HG02884 (cell line): ENCODE results near the gene HRC.
"Not testable (repeated sequence)": the region's sequence is repeated elsewhere in the genome, so short reads cannot be mapped to it uniquely, and the experiment has no call there.

Experiments used
- ATAC-seq: cut with Tn5 transposase; IDR thresholded peaks from one replicate; pipeline ENCODE4 v1.9.1; 2021; ENCODE audit warnings: mild to moderate bottlenecking, moderate library complexity; ENCODE audit not compliant: unreplicated experiment

The HRC gene

DNA sequence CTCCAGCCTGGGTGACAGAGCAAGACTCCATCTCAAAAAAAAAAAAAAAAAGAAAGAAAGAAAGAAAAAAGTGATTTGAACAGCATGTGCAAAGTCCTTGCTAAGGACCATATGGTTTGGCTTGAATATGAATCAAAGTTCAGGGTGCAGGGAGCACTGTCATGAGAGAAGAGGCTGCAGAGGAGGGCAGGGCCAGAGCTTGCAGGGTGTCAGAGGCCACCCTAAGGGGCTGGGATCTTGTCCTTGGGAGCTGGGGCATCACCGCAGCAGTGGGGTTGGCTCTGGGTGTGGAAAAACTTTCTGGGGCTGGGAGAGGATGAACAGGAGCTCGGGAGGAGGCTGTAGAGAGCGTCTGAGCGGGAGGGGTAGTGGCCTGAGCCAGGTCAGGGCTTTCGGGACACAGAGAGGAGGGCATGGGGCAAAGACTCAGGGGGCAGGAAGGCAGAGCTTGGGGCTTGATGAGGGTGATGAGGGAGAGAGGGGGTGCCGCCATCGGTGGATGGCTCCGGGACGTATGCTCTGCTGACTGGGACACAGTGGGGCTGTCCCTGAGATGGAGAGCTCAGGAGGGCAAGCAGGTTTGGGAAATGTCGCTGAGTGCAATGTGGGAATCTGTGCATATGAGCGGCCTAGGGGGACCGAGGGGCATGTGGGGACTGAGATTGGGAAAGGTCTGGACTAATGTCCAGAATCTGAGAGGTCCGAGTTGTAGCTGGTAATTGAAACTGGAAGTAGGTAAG, 5.4 kb upstream of the HRC start:
- ATAC-seq: no peak

DNA sequence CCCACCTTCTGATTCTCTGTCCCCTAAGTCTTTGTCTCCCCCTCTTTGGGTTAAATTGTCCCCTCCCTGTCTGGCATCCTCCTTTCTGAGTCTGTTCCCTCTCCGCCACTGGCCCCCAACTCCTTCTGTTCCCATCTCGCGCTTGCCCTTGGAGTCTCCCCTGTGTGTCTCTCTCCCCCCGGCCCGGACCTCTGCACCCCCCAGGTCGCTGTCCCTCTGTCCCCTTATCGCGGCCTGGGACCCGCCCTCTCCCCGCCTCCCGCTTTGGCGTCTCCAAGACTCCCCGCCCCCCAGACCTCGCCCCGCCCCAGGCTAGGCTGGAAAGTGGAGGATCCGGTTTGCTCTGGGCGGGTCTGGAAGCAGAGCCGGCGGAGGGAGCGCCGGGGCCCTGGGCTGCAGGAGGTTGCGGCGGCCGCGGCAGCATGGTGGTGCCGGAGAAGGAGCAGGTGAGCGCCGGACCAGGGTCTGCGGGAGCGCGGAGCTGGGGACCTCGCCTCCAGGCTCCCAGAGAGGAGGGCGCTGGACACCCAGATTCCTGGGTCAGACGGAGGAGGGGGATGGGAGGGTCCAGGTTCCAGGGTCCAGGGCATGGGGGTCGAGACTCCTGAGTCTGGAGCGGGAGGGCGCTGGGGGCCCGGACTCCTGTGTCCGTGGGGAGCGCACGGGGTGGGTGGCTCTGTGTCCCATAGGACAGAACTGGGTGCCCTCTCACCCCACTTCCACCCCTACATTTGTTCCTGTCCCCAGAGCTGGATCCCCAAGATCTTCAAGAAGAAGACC, 2.4 kb upstream of the HRC start, which contains the start of gene TRPM4:
TSS of gene TRPM4 (plus strand) at position 348 of the 780 bp plus-strand sequence. CDS start at position 423, 75 bp downstream.
- no peak for ATAC-seq

DNA sequence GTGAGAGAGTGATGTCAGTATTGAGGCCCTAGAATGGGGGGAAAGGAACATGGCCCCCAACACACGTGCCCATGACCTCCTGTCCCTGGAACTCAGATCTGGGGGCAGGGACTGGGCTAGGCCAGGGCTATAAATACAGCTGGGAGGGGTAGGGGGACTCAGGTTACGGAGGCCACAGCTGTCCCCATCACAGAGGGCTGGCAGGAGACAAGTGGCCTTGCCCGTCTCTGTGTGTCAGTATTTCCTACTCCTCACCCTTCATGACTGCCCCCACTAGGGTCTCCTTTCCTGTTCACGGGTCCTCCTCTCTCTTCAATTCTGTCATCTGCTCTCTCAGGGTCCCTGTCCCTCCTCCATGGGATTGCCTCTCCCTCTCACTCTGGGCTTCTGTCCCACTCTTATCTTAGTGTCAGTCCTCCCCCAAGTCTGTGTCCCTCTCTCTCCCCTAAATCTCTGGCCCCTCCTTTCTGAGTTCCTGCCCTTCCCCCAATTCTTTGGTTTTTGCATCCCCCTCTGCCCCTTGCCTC, 687 bp upstream of the HRC start:
- no peak for ATAC-seq

DNA sequence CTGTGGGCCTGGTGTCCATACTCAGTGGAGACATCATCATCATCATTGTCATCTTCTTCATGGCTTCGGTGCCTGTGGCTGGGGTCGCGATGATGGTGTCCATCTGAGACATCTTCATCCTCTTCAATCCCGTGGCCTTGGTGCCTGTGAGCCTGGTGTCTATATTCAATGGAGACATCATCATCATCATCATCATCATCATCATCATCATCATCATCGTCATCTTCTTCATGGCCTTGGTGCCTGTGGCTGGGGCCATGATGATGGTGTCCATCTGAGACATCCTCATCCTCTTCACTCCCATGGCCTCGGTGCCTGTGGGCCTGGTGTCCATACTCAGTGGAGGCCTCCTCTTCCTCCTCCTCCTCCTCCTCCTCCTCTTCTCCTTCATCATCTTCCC, 917 bp downstream of the HRC start:
- ATAC-seq: no peak

DNA sequence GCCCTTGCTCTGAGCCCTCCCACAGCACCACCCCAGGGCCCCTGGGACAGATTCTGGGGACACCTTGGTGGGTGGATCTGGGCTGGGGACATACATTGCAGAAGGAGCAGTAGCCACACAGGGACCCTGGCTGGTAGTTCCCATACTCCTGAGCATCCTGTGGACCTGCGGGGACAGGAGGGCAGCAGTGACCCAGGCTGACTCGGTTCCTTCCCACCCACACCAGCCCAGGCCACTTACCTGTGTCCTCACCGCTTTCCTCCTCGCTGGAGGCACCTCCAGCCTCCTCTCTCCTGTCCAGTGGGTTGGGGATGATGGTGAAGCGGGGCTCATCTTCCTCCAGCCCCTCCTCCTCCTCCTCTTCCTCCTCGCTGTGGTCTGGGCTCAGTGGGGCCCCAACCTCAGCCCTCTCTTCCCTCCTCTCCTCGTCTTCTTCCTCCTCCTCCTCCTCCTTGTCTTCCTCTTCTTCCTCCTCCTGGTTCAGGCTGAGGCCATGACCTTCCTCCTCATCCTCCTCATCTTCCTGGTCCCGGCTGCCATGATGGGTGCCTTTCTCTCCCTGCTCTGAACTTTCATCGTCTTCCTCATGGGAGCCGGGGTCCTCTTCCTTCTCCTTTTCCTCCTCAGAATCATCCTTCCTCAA, 1.9 kb downstream of the HRC start:
- no peak for ATAC-seq

DNA sequence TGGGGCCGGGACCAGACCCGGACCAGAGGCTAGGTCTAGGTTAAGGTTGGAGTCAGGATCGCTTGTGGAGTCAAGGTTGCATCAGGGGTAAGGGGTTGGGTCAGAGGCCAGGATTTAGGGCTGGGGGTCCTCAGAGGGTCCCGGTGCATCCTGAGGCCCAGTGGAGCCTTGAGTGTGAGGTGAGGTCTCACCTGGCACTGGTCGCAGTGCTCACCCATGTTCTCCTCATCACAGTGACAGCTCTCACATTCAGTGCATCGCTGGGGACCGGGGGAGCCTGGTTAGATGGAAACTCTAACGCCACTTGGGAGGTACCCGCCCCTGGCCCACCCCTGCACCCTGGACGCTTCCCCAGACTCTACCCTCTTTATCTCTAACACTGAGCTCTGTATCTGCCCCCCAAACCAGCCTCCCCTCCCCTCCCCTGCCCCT, 3.1 kb downstream of the HRC start:
- ATAC-seq: no peak

DNA sequence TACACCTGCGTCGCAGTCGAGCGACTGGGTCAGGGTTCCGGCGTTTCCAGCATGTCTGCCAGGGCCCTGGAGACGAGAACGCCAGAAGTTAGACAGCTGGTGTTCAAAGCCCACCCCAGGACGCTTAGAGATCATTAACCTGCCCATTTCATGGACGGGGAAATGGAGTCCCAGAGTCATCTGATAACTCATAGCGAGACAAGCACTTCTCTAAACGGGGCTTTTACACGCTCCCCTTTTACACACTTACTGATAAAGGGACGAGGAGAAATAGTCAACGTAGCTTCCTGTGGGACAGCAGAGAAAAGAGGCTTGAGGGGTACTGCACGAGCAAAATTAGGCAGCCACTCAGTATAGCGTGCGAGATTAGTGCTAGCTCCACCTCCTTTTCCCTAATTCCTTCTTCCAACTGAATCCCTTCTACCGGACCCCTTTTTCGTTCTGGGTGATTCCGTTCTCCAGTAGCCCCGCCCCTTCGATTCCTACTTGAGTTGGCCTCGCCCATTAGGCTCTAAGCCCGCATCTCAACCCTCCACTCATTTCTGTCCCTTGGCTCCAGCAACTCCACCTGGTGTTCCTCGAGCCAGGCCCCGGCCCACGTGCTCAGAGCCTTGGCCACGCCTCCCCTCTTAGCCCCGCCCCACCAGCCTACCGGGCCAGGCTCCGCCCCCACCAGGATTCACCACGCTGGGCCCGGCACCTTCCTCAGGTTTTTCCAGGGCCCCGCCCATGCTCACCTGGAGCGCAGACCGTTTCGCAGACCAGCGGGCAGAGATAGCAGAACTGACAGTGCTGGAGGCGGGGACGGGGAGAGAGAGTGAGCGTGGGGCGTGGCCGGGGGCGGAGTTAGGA, 3.7 kb downstream of the HRC start:
- no peak for ATAC-seq

DNA sequence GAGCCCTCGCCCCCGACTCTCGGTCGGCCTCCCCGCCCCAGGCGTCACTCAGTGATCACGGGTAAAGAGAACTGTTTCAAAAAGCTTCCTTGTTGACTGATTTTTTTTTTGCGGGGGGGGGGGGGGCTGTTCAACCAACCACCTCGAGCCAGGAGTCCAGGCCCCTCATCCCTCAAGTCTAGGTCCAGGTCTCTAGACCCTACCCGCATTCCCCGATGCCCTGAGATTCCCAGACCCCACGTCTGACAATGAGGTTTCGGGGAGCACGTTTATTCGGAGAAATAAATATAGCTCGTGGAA, 4.3 kb downstream of the HRC start:
- ATAC-seq: no peak

DNA sequence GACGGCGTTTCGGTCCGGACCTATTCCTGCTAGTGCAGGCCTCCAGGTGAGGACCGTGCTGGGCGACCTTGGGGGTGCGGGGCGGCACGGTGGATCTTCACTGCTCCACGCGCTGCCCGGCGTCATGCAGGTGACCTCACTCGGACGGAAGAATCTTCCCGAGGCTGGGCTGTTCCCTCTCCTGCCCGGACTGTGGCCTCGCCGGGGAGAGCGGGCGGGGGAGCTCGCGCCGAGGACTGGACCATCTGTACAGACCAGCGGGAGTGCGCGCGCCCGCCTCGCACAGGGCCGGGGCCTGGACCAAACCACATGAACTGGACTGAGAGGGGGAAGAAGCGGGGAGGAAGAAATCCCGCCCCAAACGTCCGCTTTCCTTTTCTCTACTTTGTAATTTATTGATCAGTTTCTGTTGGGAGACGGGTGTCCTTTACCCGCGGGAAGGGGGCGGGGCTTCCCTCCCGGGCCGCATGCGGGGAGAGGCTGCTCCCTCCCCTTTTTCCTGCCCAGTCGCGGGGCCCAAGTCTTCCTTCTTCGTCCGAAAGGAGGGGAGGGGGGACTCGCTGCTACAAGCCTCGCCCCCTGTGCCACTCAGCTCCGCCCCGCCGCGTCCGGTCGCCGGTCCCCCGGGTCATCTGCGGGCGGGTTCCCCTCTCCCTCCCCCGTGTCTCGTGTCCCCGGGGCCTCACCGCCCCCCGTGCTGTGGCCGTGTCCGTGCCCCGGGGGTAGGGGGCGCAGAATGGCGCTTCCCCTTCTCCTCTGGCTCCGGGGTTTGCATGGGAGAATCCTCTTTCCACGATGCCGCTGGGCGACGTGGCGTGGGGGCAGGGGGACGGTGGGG, 4.9 kb downstream of the HRC start:
- no peak for ATAC-seq

DNA sequence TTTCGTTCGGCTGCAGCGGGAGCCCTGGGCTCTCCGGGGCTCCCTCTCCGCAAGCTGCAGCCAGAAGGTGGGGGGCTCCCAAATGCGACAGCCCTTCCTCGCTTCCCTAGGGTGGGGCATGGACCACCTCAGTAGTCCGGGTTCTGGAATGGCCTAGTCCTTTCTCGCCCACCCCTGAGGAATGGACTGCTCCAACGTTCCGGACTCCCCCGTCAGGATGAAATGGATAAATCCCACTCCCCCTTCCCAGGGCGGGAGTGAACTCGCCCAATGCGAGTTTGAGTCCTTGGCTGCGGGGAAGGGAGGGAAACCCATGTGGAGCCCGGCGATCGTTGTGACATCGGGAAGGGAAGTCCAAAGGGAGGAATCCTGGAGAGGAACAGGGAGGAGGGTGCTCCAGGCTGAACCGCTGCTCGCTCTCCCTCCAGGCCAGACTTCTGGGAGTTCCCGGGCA, 5.5 kb downstream of the HRC start:
- ATAC-seq: no peak

DNA sequence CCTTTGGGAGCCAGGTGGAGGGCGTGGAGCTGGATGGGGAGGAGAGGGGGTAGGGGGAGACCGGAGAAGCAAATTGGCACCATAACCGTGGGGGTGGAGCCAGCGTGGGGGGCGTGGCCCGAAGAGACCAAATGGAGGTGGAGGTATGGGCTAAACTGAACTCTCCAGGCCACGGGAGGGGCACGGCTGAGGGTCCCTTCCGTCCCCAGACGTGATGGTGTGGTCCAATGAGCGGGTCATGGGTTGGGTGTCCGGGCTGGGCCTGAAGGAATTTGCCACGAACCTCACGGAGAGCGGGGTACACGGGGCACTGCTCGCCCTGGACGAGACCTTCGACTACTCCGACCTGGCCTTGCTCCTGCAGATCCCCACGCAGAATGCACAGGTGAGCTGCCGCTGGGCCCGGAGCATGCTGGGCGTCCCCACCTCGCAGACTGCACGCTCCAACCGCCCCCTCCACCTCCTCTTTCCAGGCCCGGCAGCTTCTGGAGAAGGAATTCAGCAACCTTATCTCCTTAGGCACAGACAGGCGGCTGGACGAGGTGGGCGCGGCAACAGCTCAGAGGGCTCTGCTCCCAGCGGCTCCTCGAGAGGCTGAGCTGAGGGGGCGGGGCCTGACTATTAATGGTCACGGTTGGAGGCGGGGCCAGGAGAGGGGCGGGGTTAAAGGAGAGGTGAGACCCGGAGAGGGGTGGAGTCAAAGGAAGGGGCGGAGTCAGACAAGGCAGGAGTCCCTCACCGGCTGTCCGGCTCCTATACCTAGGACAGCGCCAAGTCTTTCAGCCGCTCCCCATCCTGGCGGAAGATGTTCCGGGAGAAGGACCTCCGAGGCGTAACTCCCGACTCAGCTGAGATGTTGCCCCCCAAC, 6.2 kb downstream of the HRC start:
- no peak for ATAC-seq

DNA sequence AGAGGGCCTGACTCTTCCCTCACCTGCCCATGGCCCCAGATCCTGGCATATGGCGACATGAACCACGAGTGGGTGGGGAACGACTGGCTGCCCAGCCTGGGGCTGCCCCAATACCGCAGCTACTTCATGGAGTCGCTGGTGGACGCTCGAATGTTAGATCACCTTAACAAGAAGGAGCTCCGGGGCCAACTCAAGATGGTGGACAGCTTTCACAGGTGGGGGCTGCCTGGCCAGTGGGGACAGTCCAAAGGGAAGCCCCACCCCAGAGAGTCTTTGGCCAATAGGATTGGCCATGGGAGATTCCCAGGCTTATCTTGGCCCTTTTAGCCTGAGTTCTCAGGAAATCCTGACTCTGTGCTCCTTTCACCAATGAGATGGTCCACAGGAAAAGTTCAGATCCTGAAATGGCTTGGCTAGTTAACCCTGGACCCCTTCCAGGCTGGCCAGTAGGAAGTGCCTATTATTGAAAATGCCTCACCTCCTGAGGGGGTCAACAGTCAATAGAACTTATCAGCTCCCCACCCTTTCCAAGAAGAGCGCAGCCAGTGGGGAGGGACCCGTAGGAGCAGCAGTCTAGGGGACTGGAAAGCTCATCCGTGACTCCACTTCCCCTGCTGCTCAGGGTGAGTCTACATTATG, 7.0 kb downstream of the HRC start:
- ATAC-seq: no peak

DNA sequence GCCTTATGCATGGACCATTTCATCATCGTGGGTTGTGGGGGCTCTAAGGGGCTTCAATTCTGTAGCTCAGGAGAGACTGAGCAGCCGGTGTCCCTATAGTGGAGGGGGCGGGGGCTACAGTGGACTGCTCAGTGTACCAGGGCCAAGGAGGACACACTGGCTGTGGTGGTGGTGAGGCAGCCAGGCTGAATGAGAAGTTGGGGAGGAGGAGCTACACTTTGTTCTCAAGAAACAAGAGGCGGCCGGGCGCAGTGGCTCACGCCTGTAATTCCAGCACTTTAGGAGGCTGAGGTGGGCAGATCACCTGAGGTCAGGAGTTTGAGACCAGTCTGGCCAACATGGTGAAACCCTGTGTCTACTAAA, 8.8 kb downstream of the HRC start:
- ATAC-seq: not testable (repeated sequence)

DNA sequence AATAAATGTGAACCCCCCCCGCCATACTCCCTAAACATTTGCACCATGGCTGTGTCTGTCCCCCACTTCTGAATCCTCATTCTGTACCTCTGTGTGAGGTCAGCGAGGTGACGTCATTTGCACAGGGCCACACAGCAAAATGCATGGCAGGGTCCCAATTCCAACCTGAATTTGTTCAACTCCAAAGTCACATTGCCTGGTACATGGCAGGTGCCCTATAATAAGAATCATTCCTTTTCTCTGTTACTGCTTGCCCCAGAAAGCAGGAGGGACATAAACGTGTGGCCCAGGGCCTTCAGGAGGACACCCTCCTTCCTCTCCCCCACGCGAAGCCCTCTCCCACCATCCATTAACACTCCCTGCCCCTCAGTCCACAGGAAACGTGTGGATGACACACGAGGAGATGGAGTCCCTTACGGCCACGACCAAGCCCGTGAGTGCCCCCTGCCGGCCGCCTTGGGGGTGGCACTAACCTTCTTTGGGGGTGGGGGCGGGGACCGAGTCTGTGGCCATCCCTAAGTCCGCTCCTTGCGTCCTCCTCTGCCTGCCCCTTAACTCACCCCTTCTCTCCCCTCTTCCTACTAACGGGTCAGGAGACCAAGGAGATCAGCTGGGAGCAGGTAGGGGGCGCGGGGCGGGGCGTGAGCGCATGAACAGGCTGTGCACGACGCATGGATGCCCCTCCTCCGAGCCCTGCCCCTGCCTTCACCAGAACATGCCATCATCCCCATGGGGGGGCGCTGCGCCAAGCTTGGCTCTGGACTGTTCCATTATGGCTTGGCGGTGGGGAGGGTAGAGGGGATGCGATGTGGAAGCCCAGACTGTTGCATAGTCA, 9.4 kb downstream of the HRC start:
- ATAC-seq: no peak

DNA sequence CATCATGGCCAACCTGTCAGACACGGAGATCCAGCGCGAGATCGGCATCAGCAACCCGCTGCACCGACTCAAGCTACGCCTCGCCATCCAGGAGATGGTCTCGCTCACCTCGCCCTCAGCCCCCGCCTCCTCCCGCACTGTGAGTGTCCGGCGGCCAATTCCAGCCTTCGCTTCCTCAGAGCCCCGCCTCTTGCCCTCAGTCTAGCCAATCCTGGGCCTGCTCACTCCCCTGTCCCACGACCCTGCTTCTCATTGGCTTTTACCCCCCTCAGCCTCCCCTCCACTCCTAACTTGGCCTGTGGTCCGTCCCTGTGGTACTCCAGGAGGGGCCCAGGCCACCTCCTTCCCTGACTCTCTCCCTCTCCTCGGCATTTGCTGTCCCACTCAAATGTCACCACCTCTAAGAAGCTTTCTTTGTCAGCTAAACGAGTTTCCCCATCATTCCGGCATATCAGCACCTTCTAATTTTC, 12.3 kb downstream of the HRC start:
- ATAC-seq: no peak

DNA sequence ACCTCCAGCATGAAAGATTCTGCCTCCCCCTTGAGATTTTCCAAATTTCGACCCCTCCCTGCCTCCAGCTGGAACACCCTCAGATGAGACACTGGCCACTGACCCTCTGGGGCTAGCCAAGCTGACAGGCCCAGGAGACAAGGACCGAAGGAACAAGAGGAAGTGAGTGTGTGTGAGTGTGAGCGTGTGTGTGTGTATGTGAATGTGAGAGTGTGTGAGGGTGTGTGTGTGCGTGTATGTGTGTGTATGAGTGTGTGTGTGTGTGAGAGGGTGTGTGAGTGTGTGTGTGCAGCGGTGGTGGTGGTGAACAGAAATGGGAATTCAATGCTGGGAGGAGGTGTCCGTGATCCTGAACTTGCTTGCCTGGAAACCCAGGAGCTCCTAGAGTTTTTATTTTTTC, 13.8 kb downstream of the HRC start:
- no peak for ATAC-seq

DNA sequence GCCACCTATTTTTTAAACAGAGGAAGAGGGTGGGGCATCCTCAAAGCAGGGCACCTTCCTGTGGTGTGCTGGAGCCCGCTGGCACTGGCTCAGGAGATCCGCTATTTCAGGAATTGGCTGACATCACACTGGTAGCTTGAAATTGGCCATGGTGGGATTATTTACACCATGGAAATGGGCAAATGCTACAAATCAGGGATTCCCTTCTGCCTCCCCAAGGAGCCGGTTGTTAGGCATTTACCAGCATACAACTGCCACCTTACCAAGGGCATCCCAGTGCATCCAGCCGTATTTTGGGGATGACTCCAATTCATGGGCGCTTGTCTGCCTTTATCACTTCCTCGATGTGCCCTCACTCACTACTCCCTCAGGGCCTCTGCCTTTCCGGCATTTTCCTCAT, 14.2 kb downstream of the HRC start:
- ATAC-seq: no peak

DNA sequence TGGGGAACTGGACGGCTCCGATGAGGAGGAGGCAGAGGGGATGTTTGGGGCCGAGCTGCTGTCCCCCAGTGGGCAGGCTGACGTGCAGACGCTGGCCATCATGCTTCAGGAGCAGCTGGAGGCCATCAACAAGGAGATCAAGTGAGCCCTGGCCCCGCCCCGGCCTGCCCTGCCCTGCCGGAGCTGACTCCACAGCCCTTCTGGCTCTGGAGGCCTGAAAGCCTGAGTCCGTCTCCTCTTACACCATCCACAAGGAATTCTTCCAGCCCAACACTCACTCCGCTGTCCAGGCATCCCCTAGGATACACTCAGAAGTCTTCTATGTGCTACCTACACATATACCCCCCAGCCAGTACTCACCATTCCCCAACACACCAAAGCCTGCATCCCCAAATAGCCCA, 18.4 kb downstream of the HRC start:
- no peak for ATAC-seq
